ENCODE data around the gene PSMA4. TPM values are rescaled to one million over a fixed set of nuclear protein-coding genes. Genes with fewer than 3 reads are reported as not detected.

Gene PSMA4
- total and polyA plus RNA-seq, 2 of the 8 experiments (the other 6 are each of a cell fraction or from before 2014, with no cell fraction given) = 348 to 445 TPM

GRCh38 chr15:78540141-78540870 lies at the start of gene PSMA4 (continued):
- TF ChIP-seq CTBP2 (IDR thresholded peaks at IDR 0.05; ENCODE audit: borderline replicate concordance, insufficient read depth, insufficient read length, low read length) (no peak), HDAC2 (IDR thresholded peaks at IDR 0.05; ENCODE audit: borderline replicate concordance in 1 of 2, low read depth in 2 of 2, low read length in 2 of 2) (0 out of 4 replicates have a peak, but pooled peaks of 1 of the 2 experiments have one; percentile 48), GABPA (IDR thresholded peaks at IDR 0.05; ENCODE audit: borderline replicate concordance, insufficient read depth, low read length) (no peak), NANOG (IDR thresholded peaks at IDR 0.05; ENCODE audit: insufficient read depth, low read depth, low read length, poor library complexity, severe bottlenecking) (no peak), CBX5 (IDR thresholded peaks at IDR 0.05; ENCODE audit: low read depth, low read length) (no peak), CHD7 (IDR thresholded peaks at IDR 0.05; ENCODE audit: insufficient replicate concordance, low read length) (no peak), CHD1 (IDR thresholded peaks at IDR 0.05; ENCODE audit: low read depth, low read length) (no peak), CEBPB (IDR thresholded peaks at IDR 0.05; ENCODE audit: low read depth, low read length) (no peak), JUND (IDR thresholded peaks at IDR 0.05; ENCODE audit: low read length) (no peak)

All from H1 (cell line).